HG03139 (cell line): ENCODE results near the gene STPG3.

ENCODE experiments used
- ATAC-seq: cut with Tn5 transposase; IDR thresholded peaks from one replicate; pipeline ENCODE4 v1.9.1; 2021; ENCODE audit not compliant: unreplicated experiment

STPG3 gene

GRCh38 chr9:137264067-137264466, 13.0 kb downstream of the STPG3 start:
- ATAC-seq, result no peak

- no peak for ATAC-seq
Measured at GRCh38 chr9:137265496-137266161, 14.5 kb downstream of the STPG3 start.

GRCh38 chr9:137266162-137266527, 15.1 kb downstream of the STPG3 start:
- ATAC-seq, result no peak

DNA sequence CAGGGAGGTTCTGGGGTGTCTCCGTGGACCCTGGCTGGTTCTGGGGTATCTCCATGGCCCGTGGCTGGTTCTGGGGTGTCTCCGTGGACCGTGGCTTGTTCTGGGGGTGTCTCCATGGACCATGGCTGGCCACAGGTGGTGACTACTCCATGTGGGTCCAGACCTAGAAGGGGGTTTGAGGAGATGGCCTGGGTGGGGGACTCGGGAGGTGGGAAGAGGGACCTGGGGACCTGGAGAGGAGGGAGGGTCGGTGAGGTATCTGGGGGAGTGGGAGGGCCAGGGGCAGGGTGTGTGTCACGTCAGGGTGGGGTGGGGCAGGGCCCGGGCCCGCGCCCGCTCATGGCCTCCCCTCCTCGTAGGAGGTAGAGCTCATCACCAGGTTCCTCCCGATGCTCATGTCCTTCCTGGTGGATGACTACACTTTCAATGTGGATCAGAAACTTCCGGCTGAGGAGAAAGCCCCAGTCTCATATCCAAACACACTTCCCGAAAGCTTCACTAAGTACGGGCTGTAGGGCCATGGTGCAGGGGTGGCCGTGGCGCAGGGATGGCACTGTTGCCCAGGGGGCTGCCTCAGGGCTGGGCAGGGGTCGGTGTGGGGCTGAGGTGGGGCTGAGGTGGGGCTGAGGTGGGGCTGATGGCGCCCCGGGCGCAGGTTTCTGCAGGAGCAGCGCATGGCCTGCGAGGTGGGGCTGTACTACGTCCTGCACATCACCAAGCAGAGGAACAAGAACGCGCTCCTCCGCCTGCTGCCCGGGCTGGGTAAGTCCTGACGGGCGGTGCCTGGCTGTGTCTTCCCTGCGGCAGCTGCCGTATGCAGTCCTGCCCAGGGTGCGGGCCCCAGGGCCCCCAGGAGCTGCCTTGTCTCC, 15.7 kb downstream of the STPG3 start:
- ATAC-seq, result no peak

GRCh38 chr9:137267933-137268355, 16.9 kb downstream of the STPG3 start:
- ATAC-seq, result no peak

- ATAC-seq, result no peak
Measured at GRCh38 chr9:137268538-137269201, 17.6 kb downstream of the STPG3 start.

- ATAC-seq, result no peak
Measured at GRCh38 chr9:137269231-137269772, 18.2 kb downstream of the STPG3 start.

GRCh38 chr9:137270929-137271695, 20.0 kb downstream of the STPG3 start:
- no peak for ATAC-seq

GRCh38 chr9:137271696-137272076, 20.6 kb downstream of the STPG3 start:
- ATAC-seq, result no peak

DNA sequence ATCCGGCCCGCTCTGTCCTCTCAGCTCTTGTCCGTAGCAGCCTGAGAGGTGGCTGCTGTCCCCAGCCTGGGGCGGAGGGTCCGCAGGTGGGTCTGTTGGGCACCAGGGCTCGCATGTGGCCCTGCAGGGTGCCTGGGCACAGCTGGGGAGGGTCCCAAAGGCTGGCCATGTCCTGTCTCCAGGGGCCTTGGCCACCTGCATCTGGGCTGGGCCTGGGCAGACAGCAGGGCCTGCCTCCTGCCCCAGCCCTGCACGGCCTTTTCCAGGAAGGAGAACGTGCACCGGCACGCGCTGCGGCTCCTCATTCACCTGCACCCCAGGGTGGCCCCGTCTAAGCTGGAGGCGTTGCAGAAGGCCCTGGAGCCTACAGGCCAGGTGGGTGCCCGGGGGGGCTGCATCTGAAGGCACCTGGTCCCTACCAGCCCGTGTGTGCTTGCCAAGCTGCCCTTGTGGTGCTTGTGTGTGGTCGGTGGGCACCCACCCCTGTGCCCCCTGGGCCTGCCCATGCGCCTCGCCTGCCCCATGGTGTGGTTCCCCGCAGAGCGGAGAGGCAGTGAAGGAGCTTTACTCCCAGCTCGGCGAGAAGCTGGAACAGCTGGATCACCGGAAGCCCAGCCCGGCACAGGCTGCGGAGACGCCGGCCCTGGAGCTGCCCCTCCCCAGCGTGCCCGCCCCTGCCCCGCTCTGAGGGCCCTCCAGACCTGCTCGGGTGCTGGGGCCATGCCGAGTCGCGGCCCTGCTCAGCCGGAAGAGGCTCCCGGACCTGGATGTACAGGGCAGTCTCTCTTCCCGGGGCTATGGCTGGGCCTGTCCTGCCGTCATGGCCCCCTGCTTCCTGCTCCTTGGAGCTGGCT, 21.4 kb downstream of the STPG3 start:
- no peak for ATAC-seq

DNA sequence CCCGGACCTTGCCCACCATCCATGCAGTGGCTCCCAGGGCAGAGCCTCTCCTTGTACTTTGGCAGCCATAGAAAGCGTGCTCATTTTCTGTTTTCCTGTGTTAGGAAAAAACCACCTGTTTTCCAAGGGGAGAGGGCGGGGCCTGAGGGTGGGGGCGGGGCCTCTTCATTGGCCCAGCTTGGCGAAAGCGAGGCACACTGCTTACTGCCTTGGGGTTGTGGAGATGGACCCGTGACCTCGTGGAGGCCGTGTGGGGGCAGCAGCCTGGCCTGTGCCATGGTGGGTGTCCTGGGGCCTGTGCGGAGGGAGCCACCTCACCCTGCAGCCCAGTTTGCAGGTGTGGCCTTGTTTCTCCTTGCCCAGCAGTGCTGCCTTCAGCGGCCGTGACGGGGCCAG, 22.0 kb downstream of the STPG3 start:
- no peak for ATAC-seq

DNA sequence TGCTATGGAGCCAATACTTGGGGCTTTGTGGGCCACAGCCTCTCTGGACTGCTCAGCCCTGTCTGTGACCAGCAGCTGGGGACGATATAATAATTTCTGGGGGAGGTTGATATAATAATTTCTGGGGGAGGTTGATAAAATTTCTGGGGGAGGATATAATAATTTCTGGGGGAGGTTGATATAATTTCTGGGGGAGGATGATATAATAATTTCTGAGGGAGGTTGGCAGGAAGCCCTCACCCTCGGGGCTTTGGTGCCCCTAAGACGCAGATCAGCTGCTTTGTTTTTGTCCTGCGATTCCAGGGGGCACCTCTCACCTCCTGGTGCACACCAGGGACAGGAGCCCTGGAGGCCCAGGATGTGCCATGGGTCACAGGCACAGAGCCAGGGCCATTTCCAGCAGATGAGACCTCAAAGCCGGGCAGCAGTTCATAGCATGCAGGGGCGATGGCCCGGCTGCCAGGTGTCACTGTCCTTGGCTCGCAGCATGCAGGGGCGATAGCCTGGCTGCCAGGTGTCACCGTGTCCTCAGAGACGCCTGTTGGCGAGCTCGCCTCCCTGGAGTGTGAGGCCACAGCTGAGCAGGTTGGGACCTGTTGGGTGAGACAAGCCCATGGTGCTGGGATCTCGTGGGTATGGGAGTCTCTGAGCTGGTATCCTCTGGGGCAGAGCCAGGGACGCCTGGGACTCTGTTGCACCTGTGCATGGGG, 22.7 kb downstream of the STPG3 start:
- no peak for ATAC-seq

DNA sequence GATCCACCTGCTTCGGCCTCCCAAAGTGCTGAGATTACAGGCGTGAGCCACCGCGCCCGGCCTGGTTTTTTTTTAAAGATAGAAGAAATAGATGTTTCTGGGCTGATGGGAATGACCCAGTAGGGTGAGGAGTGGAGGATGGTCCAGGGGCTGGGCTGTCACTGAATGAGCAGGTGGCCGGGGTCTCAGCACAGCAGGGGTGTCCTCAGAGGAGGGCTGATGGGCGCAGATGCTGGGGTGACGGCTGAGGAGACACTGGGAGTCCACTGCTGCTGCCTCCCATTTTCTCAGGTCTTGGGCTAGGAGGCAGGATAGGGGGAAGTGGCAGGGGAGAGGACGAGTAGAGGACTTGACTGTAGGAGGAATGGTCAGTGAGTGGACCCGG, 24.1 kb downstream of the STPG3 start:
- no peak for ATAC-seq

DNA sequence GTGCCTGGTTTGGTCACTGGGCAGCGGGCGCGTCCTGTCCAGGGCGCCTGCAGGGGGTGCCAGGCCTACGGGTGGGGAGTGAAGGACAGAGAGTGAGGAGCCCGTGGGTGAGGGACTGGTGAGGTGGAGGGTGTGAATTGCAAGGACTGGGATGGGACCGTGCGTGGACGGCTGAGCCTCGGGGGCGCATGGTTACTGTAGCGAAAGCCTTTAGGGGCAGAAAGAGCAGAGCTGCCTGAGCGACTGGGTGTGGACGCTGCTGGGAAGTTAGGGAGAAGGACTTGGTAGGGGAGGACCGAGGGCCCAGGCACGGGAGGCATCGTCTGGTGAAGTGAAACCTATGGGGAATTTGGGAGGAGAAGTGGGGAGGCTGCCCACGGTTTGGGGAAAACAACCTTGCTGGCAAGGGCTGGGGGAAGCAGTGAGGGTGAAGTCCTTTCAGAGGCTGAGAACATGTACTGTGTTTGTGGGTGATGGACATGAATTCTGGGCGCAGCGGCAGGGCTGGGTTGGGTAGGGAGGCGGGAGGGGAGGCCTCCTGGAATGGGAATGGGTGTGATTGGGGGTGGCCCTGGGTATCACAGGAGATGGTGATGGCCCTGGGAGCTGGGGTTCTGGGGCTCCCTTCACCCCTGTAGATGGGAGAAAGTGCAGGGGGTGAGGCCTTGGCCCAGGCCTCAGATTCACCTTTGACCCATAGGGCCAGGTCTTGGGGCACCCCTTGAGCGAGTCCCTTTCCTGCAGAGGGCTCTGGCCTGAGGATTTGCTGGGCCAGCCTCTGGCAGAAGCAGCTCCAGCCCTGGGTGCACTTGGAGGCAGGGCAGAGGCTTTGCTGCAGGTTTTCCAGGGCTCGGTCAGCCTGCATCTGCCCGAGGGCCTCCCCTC, 24.7 kb downstream of the STPG3 start:
- ATAC-seq, result no peak

DNA sequence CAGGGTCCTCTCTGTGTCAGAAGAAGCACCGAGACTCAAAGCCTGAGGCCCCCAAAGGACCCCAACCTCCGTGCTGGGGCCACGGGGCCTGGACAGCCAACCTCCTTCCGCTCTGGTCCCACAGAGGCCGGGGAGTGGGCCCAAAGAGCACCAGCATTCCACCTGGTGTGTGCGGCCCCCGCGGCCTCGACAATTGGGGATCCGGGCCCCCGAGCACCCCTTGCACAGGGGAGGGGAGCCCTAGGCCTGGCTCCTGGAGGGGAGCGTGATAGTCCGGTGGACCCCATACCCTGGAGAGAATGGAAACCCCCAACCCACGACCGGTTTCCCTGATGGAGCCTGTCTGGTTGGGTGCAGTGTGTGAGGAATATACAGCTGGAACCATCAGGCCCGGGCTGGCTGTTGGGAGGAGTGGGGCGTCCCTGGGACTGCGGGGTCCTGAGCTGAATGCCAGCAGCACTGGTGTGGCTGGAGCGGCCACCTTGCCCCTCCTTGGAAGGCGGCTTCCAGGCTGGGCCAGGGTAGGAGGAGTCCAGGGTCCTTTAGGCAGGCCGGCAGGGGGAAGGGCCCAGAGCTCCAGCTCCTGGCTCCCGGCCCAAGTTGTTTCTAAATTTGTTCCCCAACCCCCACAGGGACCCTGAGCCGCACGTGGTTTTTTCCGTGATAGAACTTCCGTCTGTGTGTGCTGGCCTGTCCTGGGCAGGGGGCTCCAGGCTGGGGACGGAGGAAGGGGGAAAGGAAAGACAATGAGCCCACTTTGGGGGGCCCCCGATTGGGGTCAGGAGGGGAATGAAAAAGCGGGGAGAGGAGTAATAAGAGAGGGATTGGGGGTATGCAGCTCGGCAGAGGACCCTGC, 25.6 kb downstream of the STPG3 start:
- ATAC-seq, result no peak

- ATAC-seq, result peak; percentile 75
Measured at GRCh38 chr9:137277329-137278041, 26.4 kb downstream of the STPG3 start, which contains the start of gene TOR4A. Gene TOR4A (plus strand): TSS chr9:137277726. CDS start chr9:137278690, 964 bp downstream.
